ENCODE measurements around the gene F11.

DNA sequence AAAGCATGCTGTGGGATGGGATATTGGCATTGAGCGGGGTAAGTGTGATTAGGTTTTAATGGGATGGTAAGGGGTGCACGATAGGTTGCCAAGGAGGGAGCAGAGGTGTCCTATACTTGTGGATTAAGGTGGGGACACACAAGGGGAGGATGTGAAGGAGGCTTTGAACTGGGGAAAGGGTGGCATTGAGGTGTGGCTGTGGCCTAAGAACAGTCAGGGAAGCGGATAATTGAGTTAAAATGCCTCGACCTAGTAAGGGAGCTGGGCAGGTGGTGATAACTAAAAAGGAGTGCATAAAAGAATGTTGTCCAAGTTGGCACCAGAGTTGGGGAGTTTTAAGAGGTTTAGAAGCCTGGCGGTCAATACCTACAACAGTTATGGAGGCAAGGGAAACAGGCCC lies 21.2 kb upstream of the F11 start:
- TF ChIP-seq, protein P1, sequence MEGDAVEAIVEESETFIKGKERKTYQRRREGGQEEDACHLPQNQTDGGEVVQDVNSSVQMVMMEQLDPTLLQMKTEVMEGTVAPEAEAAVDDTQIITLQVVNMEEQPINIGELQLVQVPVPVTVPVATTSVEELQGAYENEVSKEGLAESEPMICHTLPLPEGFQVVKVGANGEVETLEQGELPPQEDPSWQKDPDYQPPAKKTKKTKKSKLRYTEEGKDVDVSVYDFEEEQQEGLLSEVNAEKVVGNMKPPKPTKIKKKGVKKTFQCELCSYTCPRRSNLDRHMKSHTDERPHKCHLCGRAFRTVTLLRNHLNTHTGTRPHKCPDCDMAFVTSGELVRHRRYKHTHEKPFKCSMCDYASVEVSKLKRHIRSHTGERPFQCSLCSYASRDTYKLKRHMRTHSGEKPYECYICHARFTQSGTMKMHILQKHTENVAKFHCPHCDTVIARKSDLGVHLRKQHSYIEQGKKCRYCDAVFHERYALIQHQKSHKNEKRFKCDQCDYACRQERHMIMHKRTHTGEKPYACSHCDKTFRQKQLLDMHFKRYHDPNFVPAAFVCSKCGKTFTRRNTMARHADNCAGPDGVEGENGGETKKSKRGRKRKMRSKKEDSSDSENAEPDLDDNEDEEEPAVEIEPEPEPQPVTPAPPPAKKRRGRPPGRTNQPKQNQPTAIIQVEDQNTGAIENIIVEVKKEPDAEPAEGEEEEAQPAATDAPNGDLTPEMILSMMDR (IDR thresholded peaks at IDR 0.05): no peak
- TF ChIP-seq EZH2 (IDR thresholded peaks at IDR 0.05; ENCODE audit: borderline replicate concordance, insufficient read depth, low read depth, low read length, poor library complexity, severe bottlenecking): no peak
